ENCODE measurements around the gene SP100.
"Not testable (repeated sequence)": the region's sequence is repeated elsewhere in the genome, so short reads cannot be mapped to it uniquely, and the experiment has no call there.

SP100 gene

DNA sequence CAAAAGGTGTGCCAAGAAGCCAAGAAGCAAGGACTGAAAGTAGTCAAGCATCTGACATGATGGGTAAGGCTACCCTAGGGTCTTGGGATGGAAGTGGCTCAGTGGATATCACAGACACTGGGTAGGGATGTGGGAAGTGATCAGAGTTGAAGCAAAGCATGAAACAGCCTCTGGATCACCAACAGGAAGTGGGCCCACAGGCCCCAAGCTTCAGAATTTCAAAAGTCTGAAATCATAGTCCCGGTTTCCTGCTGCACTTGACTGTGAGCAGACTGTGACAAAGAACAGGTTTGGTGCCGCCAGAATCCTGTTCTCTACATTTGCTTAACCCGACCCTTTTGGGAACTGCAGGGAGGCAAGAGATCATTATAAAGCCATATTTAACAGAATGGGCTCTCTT is 57.4 kb downstream of the SP100 start:
- no peak for TF ChIP-seq CTCF (conservative IDR thresholded peaks at IDR 0.05)
- H3K27ac ChIP-seq = no peak overlapping the region

DNA sequence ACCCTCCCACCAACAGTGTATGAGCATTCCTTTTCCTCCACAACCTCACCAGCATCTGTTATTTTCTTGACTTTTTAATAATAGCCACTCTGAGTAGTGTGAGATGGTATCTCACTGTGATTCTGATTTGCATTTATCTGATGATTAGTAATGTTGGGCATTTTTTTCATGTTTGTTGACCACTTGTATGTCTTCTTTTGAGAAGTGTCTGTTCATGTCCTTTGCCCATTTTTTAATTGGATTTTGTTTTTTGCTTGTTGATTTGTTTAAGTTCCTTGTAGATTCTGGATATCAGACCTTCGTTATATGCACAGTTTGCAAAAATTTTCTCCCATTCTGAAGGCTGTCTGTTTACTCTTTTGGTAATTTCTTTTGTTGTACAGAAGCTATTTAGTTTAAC is 59.1 kb downstream of the SP100 start:
- TF ChIP-seq CTCF (conservative IDR thresholded peaks at IDR 0.05) = no peak

GRCh38 chr2:230485801-230486341 is 69.9 kb downstream of the SP100 start:
- H3K27ac ChIP-seq = no peak overlapping the region
- no peak for TF ChIP-seq CTCF (conservative IDR thresholded peaks at IDR 0.05)

More for the DNA sequence above, 59.1 kb downstream of the SP100 start:
- no peak overlapping the region for H3K27ac ChIP-seq

DNA sequence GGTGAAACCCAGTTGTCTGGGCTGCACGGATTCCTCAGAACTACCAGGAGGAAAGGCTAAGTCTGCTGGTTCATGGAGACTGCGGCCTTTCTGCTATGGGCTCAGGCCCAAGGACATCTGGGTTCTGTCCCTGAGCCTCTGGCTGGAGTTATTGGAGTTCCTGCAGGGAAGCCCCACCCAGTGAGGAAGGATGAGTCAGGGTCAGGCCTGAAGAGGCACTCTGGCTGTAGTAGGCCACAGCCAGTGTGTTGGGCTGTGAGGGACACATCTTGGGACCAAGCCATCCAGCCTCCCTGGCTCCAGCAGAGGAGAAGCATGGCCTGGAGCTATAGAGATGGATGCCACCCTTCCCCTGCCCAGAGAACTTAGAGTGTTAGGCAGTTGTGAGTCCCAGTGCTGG is 75.2 kb downstream of the SP100 start:
- not testable (repeated sequence) for H3K27ac ChIP-seq

GRCh38 chr2:230492107-230492506 is 76.1 kb downstream of the SP100 start:
- no peak overlapping the region for H3K27ac ChIP-seq
- no peak for TF ChIP-seq CTCF (conservative IDR thresholded peaks at IDR 0.05)

GRCh38 chr2:230494980-230495379 is 79.0 kb downstream of the SP100 start:
- H3K27ac ChIP-seq = no peak overlapping the region
- no peak for TF ChIP-seq CTCF (conservative IDR thresholded peaks at IDR 0.05)

DNA sequence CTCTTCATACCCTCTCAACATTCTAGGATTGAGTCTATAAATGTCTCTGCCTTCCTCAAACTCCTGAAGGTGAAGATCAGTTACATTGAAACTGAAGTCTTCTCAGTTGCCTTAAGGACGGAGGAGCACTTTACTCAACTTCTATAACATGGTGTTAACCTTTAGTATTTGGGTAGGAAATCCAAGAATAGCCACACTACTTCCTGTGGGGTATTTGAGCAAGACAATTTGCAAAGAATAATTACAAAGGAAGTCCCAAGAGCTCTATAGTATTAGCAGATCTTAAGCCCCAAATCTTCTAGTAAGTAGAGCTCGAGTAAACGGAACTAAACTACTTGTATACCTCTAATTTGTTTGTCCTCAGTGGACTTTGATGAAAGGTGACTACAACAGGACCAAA is 80.9 kb downstream of the SP100 start:
- TF ChIP-seq CTCF (conservative IDR thresholded peaks at IDR 0.05) = no peak
- H3K27ac ChIP-seq = no peak overlapping the region

DNA sequence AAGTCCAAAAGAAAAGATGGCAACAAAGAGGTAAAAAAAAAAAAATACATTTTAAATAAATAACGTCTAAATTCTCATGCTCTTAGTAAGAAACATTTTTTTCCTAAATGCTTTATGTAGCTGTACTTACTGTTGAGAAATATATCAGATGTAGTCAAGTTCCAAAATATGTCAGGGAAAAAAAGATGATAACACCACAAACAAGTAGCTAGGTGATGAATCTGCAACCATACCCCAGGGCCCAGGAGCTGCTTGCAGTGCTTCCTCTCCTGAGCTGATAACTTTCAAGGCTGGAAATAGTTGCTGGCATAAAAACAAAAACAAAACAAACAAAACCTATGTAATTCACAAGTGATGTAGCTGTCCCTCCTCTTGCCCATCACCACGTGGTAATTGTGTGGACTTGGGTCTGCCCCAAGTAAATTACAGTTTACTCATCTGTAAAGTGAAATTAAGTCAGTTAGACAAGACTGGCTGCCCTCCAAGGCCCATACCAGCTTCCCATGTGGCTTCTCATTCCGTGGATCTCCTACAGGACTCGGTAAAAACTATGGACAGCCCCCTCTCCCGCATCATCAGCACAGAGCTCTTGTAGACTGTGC is 82.6 kb downstream of the SP100 start:
- TF ChIP-seq CTCF (conservative IDR thresholded peaks at IDR 0.05) = no peak

More for the DNA sequence above, 82.6 kb downstream of the SP100 start:
- H3K27ac ChIP-seq = no peak overlapping the region

Measured in VCaP (cell line).